SK-N-MC (cell line): ENCODE results near the gene SLAMF8.

Source experiments
- DNase-seq: peaks from one replicate; pipeline ENCODE4 v3.0.0-alpha.2; 2011; ENCODE audit warnings: low read depth, low spot score
- H3K27ac ChIP-seq: fragments of 200-600 bp; sonication (generic); 2 replicates; pipeline ENCODE4 v1.5.1; 2016; ENCODE audit warnings: mixed run types
- H3K36me3 ChIP-seq: fragments of 200-600 bp; sonication (generic); 2 replicates; pipeline ENCODE4 v1.6.1; 2017; ENCODE audit warnings: antibody characterized with exemption, low read length, mixed read lengths; ENCODE audit not compliant: insufficient read depth
- H3K4me3 ChIP-seq: fragments of 200-600 bp; sonication (generic); 2 replicates; pipeline ENCODE4 v1.5.1; 2016
- H3K9ac ChIP-seq: fragments of 200-600 bp; sonication (generic); 2 replicates; pipeline ENCODE4 v1.8.0; 2017; ENCODE audit warnings: mixed run types, mixed read lengths; ENCODE audit not compliant: insufficient read length
- H3K9me3 ChIP-seq: fragments of 200-600 bp; sonication (generic); 2 replicates; pipeline ENCODE4 v1.6.1; 2017; ENCODE audit warnings: low read depth, mild to moderate bottlenecking, antibody characterized with exemption, low read length, moderate library complexity, mixed read lengths
- EZH2 ChIP-seq: fragments of 200-600 bp; sonication (generic); IDR thresholded peaks from one replicate; pipeline ENCODE4 v1.6.1; 2017; ENCODE audit warnings: antibody characterized with exemption
- FOXP2 ChIP-seq: optimal IDR thresholded peaks from 2 replicates; pipeline ENCODE3; 2011; ENCODE audit warnings: mild to moderate bottlenecking, moderate library complexity; ENCODE audit not compliant: insufficient read depth; ENCODE audit errors: extremely low read length, control extremely low read depth
- POLR2AphosphoS5 ChIP-seq: IDR thresholded peaks from 2 replicates; pipeline ENCODE4 v1.6.1; 2012; ENCODE audit warnings: mild to moderate bottlenecking, low read depth, low read length, borderline replicate concordance

The SLAMF8 gene

GRCh38 chr1:159790237-159790917, 36.3 kb upstream of the SLAMF8 start:
- no peaks in the 10 kb centered on the region for H3K36me3 ChIP-seq
- no peak overlapping the region for H3K9ac ChIP-seq
- H3K27ac ChIP-seq: no peak overlapping the region
- H3K9me3 ChIP-seq: no peaks in the 10 kb centered on the region
- DNase-seq: no peak
- TF ChIP-seq POLR2AphosphoS5 (no peak), FOXP2 (no peak), EZH2 (no peak)
- H3K4me3 ChIP-seq: no peak overlapping the region

- Histone ChIP-seq H3K27ac (no peak overlapping the region), H3K9ac (no peak overlapping the region), H3K9me3 (no peaks in the 10 kb centered on the region), H3K4me3 (no peak overlapping the region), H3K36me3 (no peaks in the 10 kb centered on the region)
- TF ChIP-seq EZH2 (no peak), POLR2AphosphoS5 (no peak), FOXP2 (no peak)
- DNase-seq: no peak
Measured at GRCh38 chr1:159791031-159791430, 35.6 kb upstream of the SLAMF8 start.

GRCh38 chr1:159791461-159791860, 35.2 kb upstream of the SLAMF8 start:
- H3K9me3 ChIP-seq: no peaks in the 10 kb centered on the region
- H3K27ac ChIP-seq: no peak overlapping the region
- no peaks in the 10 kb centered on the region for H3K36me3 ChIP-seq
- TF ChIP-seq EZH2 (no peak), POLR2AphosphoS5 (no peak)
- no peak overlapping the region for H3K9ac ChIP-seq
- H3K4me3 ChIP-seq: no peak overlapping the region
- DNase-seq: no peak

- Histone ChIP-seq H3K4me3 (no peak overlapping the region), H3K9ac (no peak overlapping the region), H3K36me3 (no peaks in the 10 kb centered on the region), H3K9me3 (no peaks in the 10 kb centered on the region), H3K27ac (no peak overlapping the region)
- no peak for DNase-seq
- TF ChIP-seq EZH2 (no peak), FOXP2 (no peak), POLR2AphosphoS5 (no peak)
Measured at GRCh38 chr1:159795534-159795933, 31.1 kb upstream of the SLAMF8 start.

GRCh38 chr1:159798893-159799292, 27.8 kb upstream of the SLAMF8 start:
- TF ChIP-seq FOXP2 (no peak), EZH2 (no peak), POLR2AphosphoS5 (no peak)
- H3K36me3 ChIP-seq: no peaks in the 10 kb centered on the region
- no peak overlapping the region for H3K4me3 ChIP-seq
- no peaks in the 10 kb centered on the region for H3K9me3 ChIP-seq
- no peak overlapping the region for H3K9ac ChIP-seq
- DNase-seq: peak; percentile 24
- no peak overlapping the region for H3K27ac ChIP-seq

- DNase-seq: no peak
- H3K4me3 ChIP-seq: no peak overlapping the region
- H3K9ac ChIP-seq: no peak overlapping the region
- H3K9me3 ChIP-seq: no peaks in the 10 kb centered on the region
- no peak overlapping the region for H3K27ac ChIP-seq
- no peak for TF ChIP-seq POLR2AphosphoS5
- TF ChIP-seq FOXP2: no peak
- TF ChIP-seq EZH2: no peak
- no peaks in the 10 kb centered on the region for H3K36me3 ChIP-seq
Measured at GRCh38 chr1:159799446-159799985, 27.2 kb upstream of the SLAMF8 start.

- DNase-seq: no peak
- no peak overlapping the region for H3K27ac ChIP-seq
- TF ChIP-seq FOXP2 (no peak), EZH2 (no peak), POLR2AphosphoS5 (no peak)
- H3K4me3 ChIP-seq: no peak overlapping the region
- no peaks in the 10 kb centered on the region for H3K36me3 ChIP-seq
- no peaks in the 10 kb centered on the region for H3K9me3 ChIP-seq
- no peak overlapping the region for H3K9ac ChIP-seq
Measured at GRCh38 chr1:159800177-159800930, 26.3 kb upstream of the SLAMF8 start.

- no peaks in the 10 kb centered on the region for H3K9me3 ChIP-seq
- no peak within 1 kb of the TSS for H3K4me3 ChIP-seq
- H3K27ac ChIP-seq: no peak within 1 kb of the TSS
- H3K36me3 ChIP-seq: no peaks in the 10 kb centered on the region
- no peak for TF ChIP-seq FOXP2
- TF ChIP-seq EZH2: no peak
- no peak for TF ChIP-seq POLR2AphosphoS5
- DNase-seq: no peak
- H3K9ac ChIP-seq: no peak within 1 kb of the TSS
Measured at GRCh38 chr1:159802111-159802510, 24.6 kb upstream of the SLAMF8 start, which contains the start of gene FCRL6. TSS of gene FCRL6 (plus strand) at chr1:159802360. CDS start at chr1:159802425, 65 bp downstream.
